HG03442 (cell line): ENCODE data around the gene CPN2.

Experiments used
- ATAC-seq: cut with Tn5 transposase; IDR thresholded peaks from one replicate; pipeline ENCODE4 v1.9.1; 2021; ENCODE audit warnings: mild to moderate bottlenecking, moderate library complexity; ENCODE audit not compliant: unreplicated experiment

Gene CPN2

GRCh38 chr3:194298331-194299227 lies 52.5 kb downstream of the CPN2 start:
- no peak for ATAC-seq

GRCh38 chr3:194296454-194297263 lies 54.5 kb downstream of the CPN2 start:
- ATAC-seq = no peak

- no peak for ATAC-seq
These were observed 56.3 kb downstream of the CPN2 start for GRCh38 chr3:194294895-194295214.

- no peak for ATAC-seq
These were observed 56.8 kb downstream of the CPN2 start for GRCh38 chr3:194294199-194294894.

- ATAC-seq = no peak
These were observed 57.5 kb downstream of the CPN2 start for GRCh38 chr3:194293546-194294198.

- no peak for ATAC-seq
These were observed 58.8 kb downstream of the CPN2 start for GRCh38 chr3:194292331-194292730.
